ENCODE measurements around the gene SYNPO2L. TPM values are rescaled to one million over a fixed set of nuclear protein-coding genes. Genes with fewer than 3 reads are reported as not detected.
"Not testable (repeated sequence)": the region's sequence is repeated elsewhere in the genome, so short reads cannot be mapped to it uniquely, and the experiment has no call there.

SYNPO2L gene, protein sequence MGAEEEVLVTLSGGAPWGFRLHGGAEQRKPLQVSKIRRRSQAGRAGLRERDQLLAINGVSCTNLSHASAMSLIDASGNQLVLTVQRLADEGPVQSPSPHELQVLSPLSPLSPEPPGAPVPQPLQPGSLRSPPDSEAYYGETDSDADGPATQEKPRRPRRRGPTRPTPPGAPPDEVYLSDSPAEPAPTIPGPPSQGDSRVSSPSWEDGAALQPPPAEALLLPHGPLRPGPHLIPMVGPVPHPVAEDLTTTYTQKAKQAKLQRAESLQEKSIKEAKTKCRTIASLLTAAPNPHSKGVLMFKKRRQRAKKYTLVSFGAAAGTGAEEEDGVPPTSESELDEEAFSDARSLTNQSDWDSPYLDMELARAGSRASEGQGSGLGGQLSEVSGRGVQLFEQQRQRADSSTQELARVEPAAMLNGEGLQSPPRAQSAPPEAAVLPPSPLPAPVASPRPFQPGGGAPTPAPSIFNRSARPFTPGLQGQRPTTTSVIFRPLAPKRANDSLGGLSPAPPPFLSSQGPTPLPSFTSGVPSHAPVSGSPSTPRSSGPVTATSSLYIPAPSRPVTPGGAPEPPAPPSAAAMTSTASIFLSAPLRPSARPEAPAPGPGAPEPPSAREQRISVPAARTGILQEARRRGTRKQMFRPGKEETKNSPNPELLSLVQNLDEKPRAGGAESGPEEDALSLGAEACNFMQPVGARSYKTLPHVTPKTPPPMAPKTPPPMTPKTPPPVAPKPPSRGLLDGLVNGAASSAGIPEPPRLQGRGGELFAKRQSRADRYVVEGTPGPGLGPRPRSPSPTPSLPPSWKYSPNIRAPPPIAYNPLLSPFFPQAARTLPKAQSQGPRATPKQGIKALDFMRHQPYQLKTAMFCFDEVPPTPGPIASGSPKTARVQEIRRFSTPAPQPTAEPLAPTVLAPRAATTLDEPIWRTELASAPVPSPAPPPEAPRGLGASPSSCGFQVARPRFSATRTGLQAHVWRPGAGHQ
- total RNA-seq: not detected

DNA sequence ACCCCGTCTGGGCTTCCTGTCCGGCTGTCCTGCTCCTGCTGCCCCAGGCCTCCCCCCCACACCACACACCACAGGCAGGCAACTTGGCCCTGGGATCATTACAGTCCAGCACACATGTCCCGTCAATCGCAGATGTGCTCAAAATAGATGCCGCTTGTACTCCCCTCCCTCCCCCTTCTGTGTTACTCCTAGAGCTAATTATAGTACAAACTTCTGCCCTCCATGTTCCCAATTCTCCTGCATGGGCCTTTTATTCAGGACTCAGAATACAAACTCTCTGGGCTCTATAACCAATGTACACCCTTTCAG lies at the start of gene SYNPO2L:
Gene SYNPO2L, minus strand, starts transcription at position 40 of the 309 bp plus-strand sequence. CDS start 107 bp downstream, outside the sequence.
- H3K9me3 Mint-ChIP-seq: no peaks in the 10 kb centered on the region
- no peaks in the 10 kb centered on the region for H3K27me3 Mint-ChIP-seq
- no peak within 1 kb of the TSS for H3K27ac Mint-ChIP-seq
- no peaks in the 10 kb centered on the region for H3K36me3 Mint-ChIP-seq
- no peak for DNase-seq
- peaks cover 10% of the 10 kb centered on the region for H3K4me1 Mint-ChIP-seq
- H3K4me3 Mint-ChIP-seq: no peak within 1 kb of the TSS

- Mint-ChIP-seq H3K4me1 (peaks cover 20% of the 10 kb centered on the region), H3K36me3 (peaks cover 16% of the 10 kb centered on the region)
- not testable (repeated sequence) for H3K9me3 Mint-ChIP-seq, DNase-seq, H3K27ac Mint-ChIP-seq, H3K27me3 Mint-ChIP-seq, H3K4me3 Mint-ChIP-seq
These were observed 48.1 kb upstream of the SYNPO2L start for GRCh38 chr10:73703924-73704323.

DNA sequence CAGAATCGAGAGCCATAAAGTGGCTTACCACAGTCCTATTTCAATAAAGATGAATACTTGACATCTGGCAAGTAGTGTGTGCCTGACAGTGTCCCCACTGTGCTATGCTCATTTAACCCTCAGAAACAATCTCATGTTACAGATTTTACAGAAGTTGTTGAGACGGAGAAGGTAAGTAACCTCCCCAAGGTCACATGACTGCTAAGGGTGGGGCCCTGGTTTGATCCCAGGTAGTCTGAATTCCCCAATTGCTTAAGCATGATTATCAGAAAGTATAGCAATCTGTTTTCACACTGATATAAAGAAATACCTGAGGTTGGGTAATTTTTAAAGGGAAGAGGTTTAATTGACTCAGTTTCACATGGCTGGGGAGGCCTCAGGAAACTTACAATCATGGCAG lies 43.0 kb upstream of the SYNPO2L start:
- not testable (repeated sequence) for H3K9me3 Mint-ChIP-seq, H3K4me3 Mint-ChIP-seq, H3K27ac Mint-ChIP-seq, H3K4me1 Mint-ChIP-seq, H3K27me3 Mint-ChIP-seq, DNase-seq
- peaks cover 13% of the 10 kb centered on the region for H3K36me3 Mint-ChIP-seq

DNA sequence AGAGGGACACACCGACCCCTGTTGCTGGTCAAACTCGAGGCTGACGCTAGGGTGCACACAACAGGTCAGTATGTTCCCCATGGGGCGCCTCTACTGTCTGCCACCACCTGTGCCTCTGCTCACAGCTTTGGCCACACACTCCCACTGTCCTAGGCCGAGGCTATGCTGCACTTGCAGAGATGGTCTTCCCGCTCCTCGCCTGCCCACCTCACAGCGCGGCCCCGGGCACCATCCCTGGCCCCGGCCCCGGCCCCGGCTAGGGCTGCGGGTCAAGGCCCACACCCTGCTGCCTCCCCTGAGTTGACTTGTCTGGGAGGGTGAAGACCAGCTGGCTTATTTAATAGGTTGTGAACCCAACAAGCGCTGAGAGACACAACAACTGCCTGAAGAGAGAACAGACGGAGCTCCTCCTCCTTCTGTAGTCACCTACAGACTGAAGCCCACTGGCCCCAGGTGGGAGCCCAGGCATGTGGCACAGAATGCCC lies 41.9 kb upstream of the SYNPO2L start, which contains the start of gene AGAP5:
Gene AGAP5, minus strand, starts transcription at position 435 of the 485 bp plus-strand sequence. Its CDS starts 354 bp downstream, at position 81.
- H3K27ac Mint-ChIP-seq: not testable (repeated sequence)

GRCh38 chr10:73695302-73695701 lies 39.5 kb upstream of the SYNPO2L start:
- H3K4me1 Mint-ChIP-seq, H3K27me3 Mint-ChIP-seq, H3K27ac Mint-ChIP-seq, H3K36me3 Mint-ChIP-seq, DNase-seq, H3K4me3 Mint-ChIP-seq, H3K9me3 Mint-ChIP-seq: not testable (repeated sequence)

More for the DNA sequence above, 41.9 kb upstream of the SYNPO2L start, which contains the start of gene AGAP5:
- not testable (repeated sequence) for H3K9me3 Mint-ChIP-seq, H3K4me3 Mint-ChIP-seq, H3K36me3 Mint-ChIP-seq, H3K4me1 Mint-ChIP-seq, H3K27me3 Mint-ChIP-seq, DNase-seq

GRCh38 chr10:73690755-73691154 lies 34.9 kb upstream of the SYNPO2L start:
- not testable (repeated sequence) for H3K27ac Mint-ChIP-seq, H3K4me1 Mint-ChIP-seq, H3K36me3 Mint-ChIP-seq, H3K4me3 Mint-ChIP-seq, DNase-seq, H3K9me3 Mint-ChIP-seq, H3K27me3 Mint-ChIP-seq

DNA sequence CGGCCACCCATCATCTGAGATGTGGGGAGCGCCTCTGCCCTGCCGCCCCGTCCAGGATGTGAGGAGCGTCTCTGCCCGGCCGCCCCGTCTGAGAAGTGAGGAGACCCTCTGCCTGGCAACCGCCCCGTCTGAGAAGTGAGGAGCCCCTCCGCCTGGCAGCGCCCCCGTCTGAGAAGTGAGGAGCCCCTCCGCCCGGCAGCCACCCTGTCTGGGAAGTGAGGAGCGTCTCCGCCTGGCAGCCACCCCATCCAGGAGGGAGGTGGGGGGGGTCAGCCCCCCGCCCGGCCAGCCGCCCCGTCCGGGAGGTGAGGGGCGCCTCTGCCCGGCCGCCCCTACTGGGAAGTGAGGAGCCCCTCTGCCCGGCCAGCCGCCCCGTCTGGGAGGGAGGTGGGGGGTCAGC lies 33.8 kb upstream of the SYNPO2L start:
- H3K36me3 Mint-ChIP-seq: not testable (repeated sequence)

DNA sequence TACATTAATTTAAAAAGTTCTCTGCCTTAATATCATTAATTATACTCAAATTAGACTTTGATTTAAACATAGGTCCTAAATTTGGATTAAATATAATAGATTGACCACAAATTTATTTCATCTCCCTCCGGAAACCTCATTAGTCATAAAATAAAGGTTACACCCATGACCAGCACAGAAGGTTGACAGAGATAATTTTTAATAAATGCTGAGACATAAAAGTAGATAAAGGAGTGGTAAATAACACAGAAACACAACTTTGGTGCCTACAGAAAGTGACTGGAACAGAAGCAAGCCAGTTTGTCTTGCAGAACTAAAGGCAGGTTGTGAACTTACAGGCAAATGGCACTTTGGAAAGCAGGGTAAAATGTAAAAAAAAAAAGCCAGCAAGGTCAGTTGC lies 31.8 kb upstream of the SYNPO2L start:
- not testable (repeated sequence) for H3K4me3 Mint-ChIP-seq

More for the DNA sequence above, 33.8 kb upstream of the SYNPO2L start:
- not testable (repeated sequence) for H3K27me3 Mint-ChIP-seq, H3K9me3 Mint-ChIP-seq, H3K4me3 Mint-ChIP-seq, H3K4me1 Mint-ChIP-seq, H3K27ac Mint-ChIP-seq, DNase-seq

DNA sequence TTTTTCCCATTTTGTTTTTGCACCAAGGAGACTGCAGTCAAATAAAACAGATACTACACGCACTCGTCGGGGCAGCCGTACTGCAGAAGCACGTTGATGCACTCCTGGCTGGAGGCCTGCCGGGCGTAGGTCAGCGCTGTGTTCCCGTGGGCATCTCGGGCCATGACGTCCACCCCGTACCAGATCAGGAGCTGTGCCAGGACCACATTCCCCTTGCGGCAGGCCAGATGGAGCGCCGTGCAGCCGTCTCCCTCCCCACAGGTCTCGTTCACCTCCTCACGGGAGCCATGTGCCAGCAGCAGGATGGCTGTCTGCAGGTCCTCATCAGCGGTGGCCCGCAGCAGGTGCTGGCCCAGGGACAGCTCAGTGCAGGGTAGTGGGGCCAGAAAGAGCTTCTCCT lies 18.7 kb upstream of the SYNPO2L start:
- not testable (repeated sequence) for H3K4me1 Mint-ChIP-seq, H3K27me3 Mint-ChIP-seq, H3K4me3 Mint-ChIP-seq, H3K27ac Mint-ChIP-seq, DNase-seq, H3K36me3 Mint-ChIP-seq, H3K9me3 Mint-ChIP-seq

More for the DNA sequence above, 31.8 kb upstream of the SYNPO2L start:
- H3K36me3 Mint-ChIP-seq, H3K9me3 Mint-ChIP-seq, H3K27ac Mint-ChIP-seq, H3K27me3 Mint-ChIP-seq, H3K4me1 Mint-ChIP-seq, DNase-seq: not testable (repeated sequence)

DNA sequence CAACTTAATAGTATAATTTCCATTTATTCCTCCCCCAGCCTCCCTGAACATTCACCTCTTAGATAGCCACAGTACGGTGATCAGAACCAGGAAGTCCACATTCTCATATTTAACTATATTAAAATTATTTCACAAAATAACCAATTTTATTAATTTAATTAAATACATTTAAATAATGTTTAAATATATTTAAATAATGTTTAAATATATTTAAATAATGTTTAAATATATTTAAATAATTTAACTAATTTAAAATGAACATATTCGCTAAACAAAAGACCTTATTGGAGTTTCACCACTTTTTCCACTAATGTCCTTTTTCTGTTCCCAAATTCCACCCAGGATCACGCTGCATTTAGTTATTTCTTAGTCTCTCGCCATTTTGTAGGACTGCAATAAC lies 12.5 kb upstream of the SYNPO2L start:
- not testable (repeated sequence) for H3K36me3 Mint-ChIP-seq, H3K4me3 Mint-ChIP-seq, H3K4me1 Mint-ChIP-seq, H3K9me3 Mint-ChIP-seq, DNase-seq, H3K27me3 Mint-ChIP-seq, H3K27ac Mint-ChIP-seq

GRCh38 chr10:73666153-73666809 lies 10.5 kb upstream of the SYNPO2L start:
- DNase-seq, H3K4me3 Mint-ChIP-seq, H3K27ac Mint-ChIP-seq, H3K36me3 Mint-ChIP-seq, H3K9me3 Mint-ChIP-seq, H3K4me1 Mint-ChIP-seq, H3K27me3 Mint-ChIP-seq: not testable (repeated sequence)

DNA sequence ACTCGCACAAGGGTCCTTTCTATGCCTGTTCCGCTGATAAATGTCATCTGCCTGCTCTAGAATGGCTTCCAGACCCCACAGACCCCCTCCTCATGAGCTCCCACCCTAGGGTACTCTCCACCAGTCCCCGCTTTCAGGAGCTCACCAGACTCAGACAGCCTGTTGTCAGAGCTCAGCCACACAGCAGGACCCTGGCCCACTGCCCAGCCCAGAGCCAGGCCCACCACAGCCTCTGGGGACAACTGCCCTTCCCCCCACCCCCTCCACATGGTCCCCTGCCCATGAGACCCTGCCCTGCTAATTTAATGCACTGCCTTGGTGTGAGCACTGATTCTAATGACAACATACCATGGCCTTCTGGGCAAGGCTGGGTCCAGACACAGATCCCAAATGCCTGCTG lies 9.8 kb upstream of the SYNPO2L start:
- not testable (repeated sequence) for DNase-seq, H3K27ac Mint-ChIP-seq, H3K4me3 Mint-ChIP-seq, H3K27me3 Mint-ChIP-seq, H3K9me3 Mint-ChIP-seq, H3K36me3 Mint-ChIP-seq, H3K4me1 Mint-ChIP-seq

- not testable (repeated sequence) for DNase-seq, H3K4me1 Mint-ChIP-seq, H3K27ac Mint-ChIP-seq, H3K27me3 Mint-ChIP-seq, H3K4me3 Mint-ChIP-seq, H3K9me3 Mint-ChIP-seq, H3K36me3 Mint-ChIP-seq
These were observed 8.6 kb upstream of the SYNPO2L start for GRCh38 chr10:73664156-73665040.

- H3K27ac Mint-ChIP-seq, H3K9me3 Mint-ChIP-seq, H3K4me3 Mint-ChIP-seq, H3K4me1 Mint-ChIP-seq, H3K27me3 Mint-ChIP-seq, H3K36me3 Mint-ChIP-seq, DNase-seq: not testable (repeated sequence)
These were observed 7.8 kb upstream of the SYNPO2L start for GRCh38 chr10:73663621-73664020.

Data from activated naive CD8-positive, alpha-beta T cell treated with anti-CD3 and anti-CD28 coated beads for 36 hours (primary cell).